Activated CD8-positive, alpha-beta T cell treated with anti-CD3 and anti-CD28 coated beads for 36 hours (primary cell): ENCODE data around the gene BAZ2A. TPM values are rescaled to one million over a fixed set of nuclear protein-coding genes. Genes with fewer than 3 reads are reported as not detected.

Experiments
- ATAC-seq: fragments of 200-7000 bp; cut with Tn5 transposase; one replicate; pipeline ENCODE4 v1.10.0; 2021; ENCODE audit warnings: mild to moderate bottlenecking, moderate library complexity
- CTCF ChIA-PET: fragments of 350-600 bp; sonication (Branson Sonifier 250); formaldehyde crosslinking; loops from one replicate; lab custom pipeline; 2021; ENCODE audit warnings: antibody characterized with exemption; lab: Charles Lee
- POLR2A ChIA-PET: fragments of 350-600 bp; sonication (Branson Sonifier 250); formaldehyde crosslinking; loops from one replicate; lab custom pipeline; 2021; ENCODE audit warnings: antibody characterized with exemption; lab: Charles Lee
- DNase-seq: peaks from one replicate; pipeline ENCODE4 v3.0.0-alpha.2; 2020
- H3K27ac Mint-ChIP-seq: one replicate; pipeline ENCODE4 v1.8.0; 2021; ENCODE audit warnings: mild to moderate bottlenecking, mixed read lengths
- H3K27me3 Mint-ChIP-seq: one replicate; pipeline ENCODE4 v1.8.0; 2021; ENCODE audit warnings: mixed read lengths
- H3K36me3 Mint-ChIP-seq: one replicate; pipeline ENCODE4 v1.8.0; 2021; ENCODE audit warnings: low read depth, mixed read lengths
- H3K4me1 Mint-ChIP-seq: one replicate; pipeline ENCODE4 v1.8.0; 2021; ENCODE audit warnings: low read depth, mixed read lengths
- H3K4me3 Mint-ChIP-seq: one replicate; pipeline ENCODE4 v1.8.0; 2021; ENCODE audit warnings: mild to moderate bottlenecking, moderate library complexity, mixed read lengths
- H3K9me3 Mint-ChIP-seq: one replicate; pipeline ENCODE4 v1.8.0; 2021; ENCODE audit warnings: mixed read lengths
- intact Hi-C: fragments of 100-400 bp; cut with micrococcal nuclease; formaldehyde crosslinking; loops from one replicate; pipeline ENCODE4 v1.10.0; 2022
- total RNA-seq, 2 experiments: library from RNA; stranded (reverse); gene quantifications; one replicate each; pipeline ENCODE4 v1.2.3, GENCODE V29; 2021
- TF ChIP-seq, protein P1 (sequence below): fragments of 200-600 bp; IDR thresholded peaks from one replicate; pipeline ENCODE4 v1.8.0; 2022; ENCODE audit warnings: antibody characterized with exemption, mild to moderate bottlenecking

Gene BAZ2A
- total RNA-seq, 2 experiments from 2014 or later: 80.1 to 89.3 TPM

DNA sequence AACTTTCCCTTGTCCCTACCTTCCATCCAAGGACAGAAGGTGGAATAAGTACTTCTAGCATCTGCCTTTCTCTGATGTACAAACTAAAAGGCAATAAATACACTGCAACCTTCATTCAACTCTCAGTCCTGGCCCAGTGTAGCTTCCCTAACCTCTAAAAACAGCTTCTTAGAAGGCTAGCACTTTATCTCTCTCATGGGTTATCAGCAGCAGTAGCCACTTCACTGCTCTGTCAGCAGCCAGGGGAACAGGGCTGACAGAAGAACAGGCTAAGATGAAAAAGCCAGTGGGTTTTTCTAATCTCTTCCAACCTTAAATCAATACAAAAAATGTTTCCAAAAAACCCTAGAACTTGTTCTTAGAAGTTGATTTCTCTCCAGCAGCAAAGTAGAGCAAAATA, 13.2 kb downstream of the BAZ2A start:
- H3K4me1 Mint-ChIP-seq: peaks cover 22% of the 10 kb centered on the region
- peaks cover 40% of the 10 kb centered on the region for H3K36me3 Mint-ChIP-seq
- DNase-seq: no peak
- peak overlapping the region; percentile 65 for H3K27ac Mint-ChIP-seq
- no peaks in the 10 kb centered on the region for H3K9me3 Mint-ChIP-seq
- ATAC-seq: no peak
- TF ChIP-seq, protein P1, sequence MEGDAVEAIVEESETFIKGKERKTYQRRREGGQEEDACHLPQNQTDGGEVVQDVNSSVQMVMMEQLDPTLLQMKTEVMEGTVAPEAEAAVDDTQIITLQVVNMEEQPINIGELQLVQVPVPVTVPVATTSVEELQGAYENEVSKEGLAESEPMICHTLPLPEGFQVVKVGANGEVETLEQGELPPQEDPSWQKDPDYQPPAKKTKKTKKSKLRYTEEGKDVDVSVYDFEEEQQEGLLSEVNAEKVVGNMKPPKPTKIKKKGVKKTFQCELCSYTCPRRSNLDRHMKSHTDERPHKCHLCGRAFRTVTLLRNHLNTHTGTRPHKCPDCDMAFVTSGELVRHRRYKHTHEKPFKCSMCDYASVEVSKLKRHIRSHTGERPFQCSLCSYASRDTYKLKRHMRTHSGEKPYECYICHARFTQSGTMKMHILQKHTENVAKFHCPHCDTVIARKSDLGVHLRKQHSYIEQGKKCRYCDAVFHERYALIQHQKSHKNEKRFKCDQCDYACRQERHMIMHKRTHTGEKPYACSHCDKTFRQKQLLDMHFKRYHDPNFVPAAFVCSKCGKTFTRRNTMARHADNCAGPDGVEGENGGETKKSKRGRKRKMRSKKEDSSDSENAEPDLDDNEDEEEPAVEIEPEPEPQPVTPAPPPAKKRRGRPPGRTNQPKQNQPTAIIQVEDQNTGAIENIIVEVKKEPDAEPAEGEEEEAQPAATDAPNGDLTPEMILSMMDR: no peak
- intact Hi-C loops: no loop called here
- H3K4me3 Mint-ChIP-seq: no peak overlapping the region
- ChIA-PET POLR2A (no interaction called here), CTCF (interaction anchor here (0.8 to 1.3 kb wide), 3 partner anchors 17 to 23 kb away, joined by 3 to 4 read pairs (median 3); no protein-coding TSS in a partner anchor)
- H3K27me3 Mint-ChIP-seq: no peaks in the 10 kb centered on the region

DNA sequence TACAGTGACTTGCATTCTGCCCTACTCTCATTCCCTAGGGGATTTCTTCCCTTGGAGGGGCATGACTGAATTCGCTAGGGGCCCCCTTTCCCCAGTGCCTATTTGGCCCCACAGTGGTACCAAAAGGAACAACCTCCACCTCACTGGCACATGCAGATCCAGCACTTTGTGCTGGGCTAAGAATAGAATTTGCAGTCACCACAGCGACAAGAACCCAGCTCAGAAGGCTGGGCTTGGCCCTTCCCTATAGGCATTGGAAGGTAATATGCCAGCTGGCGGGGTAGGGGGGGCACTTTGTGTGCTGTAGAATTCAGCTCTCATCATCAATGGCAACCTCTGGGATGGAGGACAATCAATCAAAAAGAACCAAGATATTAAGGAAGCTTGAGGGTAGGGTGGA, 13.9 kb downstream of the BAZ2A start:
- TF ChIP-seq, protein P1: no peak
- peaks cover 21% of the 10 kb centered on the region for H3K4me1 Mint-ChIP-seq
- DNase-seq (no peak), ATAC-seq (no peak)
- ChIA-PET POLR2A (interaction anchor here (0.7 kb wide), 1 partner anchor 8 kb away, joined by 4 read pairs; no protein-coding TSS in a partner anchor), CTCF (interaction anchor here (0.8 to 1.3 kb wide), 3 partner anchors 18 to 23 kb away, joined by 3 to 4 read pairs (median 3); no protein-coding TSS in a partner anchor)
- intact Hi-C loops: no loop called here
- H3K4me3 Mint-ChIP-seq: no peak overlapping the region
- H3K27me3 Mint-ChIP-seq: no peaks in the 10 kb centered on the region
- H3K9me3 Mint-ChIP-seq: no peaks in the 10 kb centered on the region
- H3K36me3 Mint-ChIP-seq: peaks cover 47% of the 10 kb centered on the region
- no peak overlapping the region for H3K27ac Mint-ChIP-seq

DNA sequence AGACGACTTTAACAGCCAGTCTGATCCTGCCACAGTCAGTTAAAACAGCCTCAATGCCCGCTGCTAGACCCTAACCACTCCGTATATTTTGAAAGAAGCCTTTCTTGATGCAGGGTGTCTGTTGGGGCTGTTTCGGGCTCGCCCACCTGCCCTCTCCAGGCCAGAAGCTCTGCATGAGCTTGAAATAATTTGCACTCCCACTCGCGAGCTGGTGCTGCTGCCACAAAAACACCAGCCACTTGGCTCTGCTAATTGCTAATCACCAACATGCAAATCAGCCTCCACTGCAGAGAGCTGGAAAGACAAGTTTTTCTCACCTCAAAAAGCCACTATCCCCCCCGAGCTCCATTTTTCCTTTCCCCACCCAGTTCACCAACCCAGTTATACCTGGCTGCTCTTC, 15.5 kb downstream of the BAZ2A start:
- no peak overlapping the region for H3K4me3 Mint-ChIP-seq
- no peaks in the 10 kb centered on the region for H3K9me3 Mint-ChIP-seq
- ChIA-PET CTCF (interaction anchor here (1.4 to 1.8 kb wide), 3 partner anchors 9 to 24 kb away, joined by 3 to 5 read pairs (median 4); no protein-coding TSS in a partner anchor), POLR2A (interaction anchor here (1.3 to 1.5 kb wide), 2 partner anchors 9 to 15 kb away, joined by 3 to 4 read pairs; no protein-coding TSS in a partner anchor)
- TF ChIP-seq, protein P1: no peak
- DNase-seq (no peak), ATAC-seq (no peak)
- intact Hi-C loops: no loop called here
- H3K27ac Mint-ChIP-seq: peak overlapping the region; percentile 27
- peaks cover 12% of the 10 kb centered on the region for H3K4me1 Mint-ChIP-seq
- no peaks in the 10 kb centered on the region for H3K27me3 Mint-ChIP-seq
- peaks cover 57% of the 10 kb centered on the region for H3K36me3 Mint-ChIP-seq

DNA sequence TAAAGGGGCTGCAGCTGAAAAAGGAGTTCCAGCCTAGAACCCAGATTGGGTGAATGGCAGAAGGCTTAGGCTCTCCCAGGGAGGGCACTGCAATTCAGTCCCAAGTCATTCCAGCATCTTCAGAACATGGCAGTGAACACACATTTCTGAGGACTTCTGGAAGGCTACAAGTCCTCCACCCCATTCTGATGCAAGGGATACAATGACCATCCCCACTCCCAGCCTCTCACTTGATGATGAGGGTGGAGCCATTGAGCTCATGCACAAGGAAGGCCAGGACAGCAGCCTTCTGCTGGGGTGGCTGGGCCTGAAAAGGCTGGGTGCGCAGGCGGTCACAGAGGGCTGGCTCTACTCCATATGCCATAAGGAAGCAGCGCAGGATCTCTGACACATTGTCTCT, 25.8 kb downstream of the BAZ2A start:
- POLR2A ChIA-PET: no interaction called here
- intact Hi-C loops: no loop called here

DNA sequence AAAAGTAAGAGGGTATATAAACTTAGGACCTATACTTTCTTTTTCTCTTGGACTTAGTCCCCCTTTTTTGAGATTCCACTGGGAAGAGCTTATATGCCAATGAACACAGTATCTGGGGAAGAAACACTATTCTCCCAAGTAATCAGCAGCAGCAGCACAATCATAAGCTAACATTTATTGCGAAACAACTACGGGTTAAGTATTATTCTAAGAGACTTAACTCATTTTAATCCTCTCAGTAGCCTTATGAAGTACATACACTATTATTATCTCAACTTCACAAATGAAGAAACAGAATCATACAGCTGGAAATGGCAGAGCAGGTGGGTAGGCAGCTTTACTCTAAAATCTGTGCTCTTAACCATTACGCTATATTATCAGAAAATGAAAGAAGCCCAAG, 27.9 kb downstream of the BAZ2A start:
- POLR2A ChIA-PET: interaction anchor here (1.4 kb wide), 1 partner anchor 11 kb away, joined by 4 read pairs; no protein-coding TSS in a partner anchor
- intact Hi-C loops: no loop called here
- peaks cover 71% of the 10 kb centered on the region for H3K36me3 Mint-ChIP-seq
- no peaks in the 10 kb centered on the region for H3K4me1 Mint-ChIP-seq
- H3K4me3 Mint-ChIP-seq: no peak overlapping the region
- no peaks in the 10 kb centered on the region for H3K9me3 Mint-ChIP-seq
- ATAC-seq (no peak), DNase-seq (no peak)
- TF ChIP-seq, protein P1: no peak
- CTCF ChIA-PET: interaction anchor here (0.6 to 3.2 kb wide), 10 partner anchors 11 to 140 kb away, joined by 3 to 19 read pairs (median 4); no protein-coding TSS in a partner anchor
- H3K27ac Mint-ChIP-seq: no peak overlapping the region
- no peaks in the 10 kb centered on the region for H3K27me3 Mint-ChIP-seq

More for the DNA sequence above, 25.8 kb downstream of the BAZ2A start:
- CTCF ChIA-PET: interaction anchor here (1.6 kb wide), 1 partner anchor 11 kb away, joined by 4 read pairs; no protein-coding TSS in a partner anchor
- TF ChIP-seq, protein P1: no peak
- no peaks in the 10 kb centered on the region for H3K27me3 Mint-ChIP-seq
- DNase-seq (no peak), ATAC-seq (no peak)
- H3K4me1 Mint-ChIP-seq: no peaks in the 10 kb centered on the region
- peaks cover 66% of the 10 kb centered on the region for H3K36me3 Mint-ChIP-seq
- no peak overlapping the region for H3K4me3 Mint-ChIP-seq
- no peaks in the 10 kb centered on the region for H3K9me3 Mint-ChIP-seq
- no peak overlapping the region for H3K27ac Mint-ChIP-seq
